CD4-positive, CD25-positive, alpha-beta regulatory T cell (primary cell): ENCODE data around the gene SDCCAG8. TPM values are rescaled to one million over a fixed set of nuclear protein-coding genes. Genes with fewer than 3 reads are reported as not detected.

Experiments
- ATAC-seq, 2 donors: fragments of 150-1000 bp; cut with Tn5 transposase; one replicate each; pipeline ENCODE4 v1.10.0; 2021; ENCODE audit warnings: low read depth in 2 of 2, moderate number of reproducible peaks in 2 of 2, moderate library complexity in 1 of 2
- DNase-seq, 3 donors: peaks; one replicate each; pipeline versions ENCODE4 v3.0.0 to v3.0.0-alpha.2; 2012 to 2022; ENCODE audit warnings: mixed read lengths in 1 of 3
- H3K27ac ChIP-seq: one replicate; pipeline ENCODE4 v1.7.0; 2013; ENCODE audit warnings: mild to moderate bottlenecking, low read length; ENCODE audit not compliant: insufficient read depth, poor library complexity, severe bottlenecking
- H3K27me3 ChIP-seq: one replicate; pipeline ENCODE4 v1.7.0; 2013; ENCODE audit warnings: low read length; ENCODE audit not compliant: control insufficient read depth, insufficient read depth
- H3K36me3 ChIP-seq: one replicate; pipeline ENCODE4 v1.7.0; 2013; ENCODE audit warnings: mild to moderate bottlenecking, low read length, moderate library complexity; ENCODE audit not compliant: control insufficient read depth, insufficient read depth
- H3K4me1 ChIP-seq: 2 replicates; pipeline ENCODE4 v1.7.0; 2013; ENCODE audit warnings: mild to moderate bottlenecking, low read length; ENCODE audit not compliant: insufficient read depth, control insufficient read depth, poor library complexity, severe bottlenecking
- H3K4me3 ChIP-seq: one replicate; pipeline ENCODE4 v1.7.0; 2013; ENCODE audit warnings: low read depth, mild to moderate bottlenecking, low read length, moderate library complexity
- H3K9me3 ChIP-seq, 2 experiments: 1 replicate in 1 of 2; 2 replicates in 1 of 2; pipeline ENCODE4 v1.7.0; 2013; ENCODE audit warnings: low read length in 2 of 2, mild to moderate bottlenecking in 1 of 2, moderate library complexity in 1 of 2; ENCODE audit not compliant: control insufficient read depth in 2 of 2
- H3K27ac Mint-ChIP-seq, 3 donors: one replicate each; pipeline ENCODE4 v1.8.0; 2020 to 2022; ENCODE audit warnings: mild to moderate bottlenecking in 3 of 3, mixed read lengths in 3 of 3, moderate library complexity in 2 of 3
- H3K27me3 Mint-ChIP-seq: one replicate; pipeline ENCODE4 v1.8.0; 2022; ENCODE audit warnings: mild to moderate bottlenecking, mixed read lengths
- H3K36me3 Mint-ChIP-seq: one replicate; pipeline ENCODE4 v1.8.0; 2020; ENCODE audit warnings: mixed read lengths
- H3K4me1 Mint-ChIP-seq, 4 donors: one replicate each; pipeline ENCODE4 v1.8.0; 2020 to 2022; ENCODE audit warnings: mixed read lengths in 4 of 4, mild to moderate bottlenecking in 1 of 4
- H3K4me3 Mint-ChIP-seq, 4 donors: one replicate each; pipeline ENCODE4 v1.8.0; 2020 to 2022; ENCODE audit warnings: mild to moderate bottlenecking in 4 of 4, mixed read lengths in 4 of 4, moderate library complexity in 3 of 4
- H3K9me3 Mint-ChIP-seq, 7 donors: one replicate each; pipeline ENCODE4 v1.8.0; 2020 to 2022; ENCODE audit warnings: mixed read lengths in 7 of 7, mild to moderate bottlenecking in 3 of 7, moderate library complexity in 2 of 7
- polyA plus RNA-seq, 4 donors: library from polyadenylated mRNA; unstranded; fragments of 300-500 nt; fragmentation: Illumina TruSeq; gene quantifications; one replicate each; pipeline ENCODE4 v1.2.3, GENCODE V29; 2021
- total RNA-seq: library from RNA; stranded (reverse); gene quantifications from one replicate; pipeline ENCODE4 v1.2.3, GENCODE V29; 2022

Gene SDCCAG8
- total and polyA plus RNA-seq, 5 donors from 2014 or later: 19.4 to 28.5 (median 22.7) TPM

- H3K36me3 Mint-ChIP-seq: peaks cover 30% of the 10 kb centered on the region
- Histone ChIP-seq H3K9me3 (no peaks in the 10 kb centered on the region), H3K27ac (no peak overlapping the region), H3K36me3 (peaks cover 4% of the 10 kb centered on the region), H3K4me1 (no peaks in the 10 kb centered on the region), H3K4me3 (no peak overlapping the region), H3K27me3 (no peaks in the 10 kb centered on the region)
- ATAC-seq: no peak
- no peak overlapping the region for H3K27ac Mint-ChIP-seq
- H3K9me3 Mint-ChIP-seq: no peaks in the 10 kb centered on the region
- H3K4me3 Mint-ChIP-seq: no peak overlapping the region
- peaks cover 3 to 14% (median 5%) of the 10 kb centered on the region in 4 donors for H3K4me1 Mint-ChIP-seq
- no peaks in the 10 kb centered on the region for H3K27me3 Mint-ChIP-seq
- DNase-seq: no peak
Measured at GRCh38 chr1:243348331-243348730, 92.5 kb downstream of the SDCCAG8 start.

GRCh38 chr1:243349128-243349527, 93.3 kb downstream of the SDCCAG8 start:
- Mint-ChIP-seq H3K9me3 (no peaks in the 10 kb centered on the region), H3K27ac (no peak overlapping the region), H3K4me3 (no peak overlapping the region), H3K27me3 (no peaks in the 10 kb centered on the region), H3K36me3 (peaks cover 27% of the 10 kb centered on the region), H3K4me1 (peaks cover 2 to 18% (median 7%) of the 10 kb centered on the region in 4 donors)
- Histone ChIP-seq H3K27me3 (no peaks in the 10 kb centered on the region), H3K27ac (no peak overlapping the region), H3K36me3 (peaks cover 4% of the 10 kb centered on the region), H3K4me1 (no peaks in the 10 kb centered on the region), H3K4me3 (no peak overlapping the region), H3K9me3 (no peaks in the 10 kb centered on the region)
- DNase-seq: no peak
- ATAC-seq: no peak

- no peak overlapping the region for H3K4me3 Mint-ChIP-seq
- H3K36me3 ChIP-seq: peaks cover 4% of the 10 kb centered on the region
- no peak overlapping the region for H3K4me3 ChIP-seq
- no peaks in the 10 kb centered on the region for H3K27me3 ChIP-seq
- ATAC-seq (no peak), DNase-seq (no peak)
- no peaks in the 10 kb centered on the region for H3K9me3 Mint-ChIP-seq
- H3K27ac Mint-ChIP-seq: no peak overlapping the region
- peaks cover 7 to 26% (median 14%) of the 10 kb centered on the region in 4 donors for H3K4me1 Mint-ChIP-seq
- H3K4me1 ChIP-seq: no peaks in the 10 kb centered on the region
- H3K36me3 Mint-ChIP-seq: peaks cover 28% of the 10 kb centered on the region
- no peak overlapping the region for H3K27ac ChIP-seq
- H3K27me3 Mint-ChIP-seq: no peaks in the 10 kb centered on the region
- no peaks in the 10 kb centered on the region for H3K9me3 ChIP-seq
Measured at GRCh38 chr1:243351337-243351736, 95.5 kb downstream of the SDCCAG8 start.

- H3K9me3 ChIP-seq: no peaks in the 10 kb centered on the region
- peak overlapping the region in 1 of 3 donors; percentile 42 for H3K27ac Mint-ChIP-seq
- H3K36me3 Mint-ChIP-seq: peaks cover 28% of the 10 kb centered on the region
- peaks cover 4% of the 10 kb centered on the region for H3K36me3 ChIP-seq
- H3K4me3 Mint-ChIP-seq: peak overlapping the region in 3 of 4 donors; percentile 11 to 56 (median 17)
- no peaks in the 10 kb centered on the region for H3K27me3 ChIP-seq
- H3K27ac ChIP-seq: no peak overlapping the region
- peaks cover 7 to 22% (median 14%) of the 10 kb centered on the region in 4 donors for H3K4me1 Mint-ChIP-seq
- DNase-seq (peak in 1 of 3 donors; percentile 26), ATAC-seq (no peak)
- peaks cover 0 to 2% (median 0%) of the 10 kb centered on the region in 7 donors for H3K9me3 Mint-ChIP-seq
- no peaks in the 10 kb centered on the region for H3K4me1 ChIP-seq
- H3K27me3 Mint-ChIP-seq: no peaks in the 10 kb centered on the region
- H3K4me3 ChIP-seq: peak overlapping the region; percentile 67
Measured at GRCh38 chr1:243354511-243355153, 98.8 kb downstream of the SDCCAG8 start.

- no peaks in the 10 kb centered on the region for H3K9me3 ChIP-seq
Measured at GRCh38 chr1:243363832-243364231, 108.0 kb downstream of the SDCCAG8 start.

GRCh38 chr1:243364330-243364729, 108.5 kb downstream of the SDCCAG8 start:
- Mint-ChIP-seq H3K4me3 (no peak overlapping the region), H3K27ac (no peak overlapping the region), H3K9me3 (peaks cover 0 to 1% (median 0%) of the 10 kb centered on the region in 7 donors), H3K36me3 (peaks cover 23% of the 10 kb centered on the region), H3K27me3 (no peaks in the 10 kb centered on the region), H3K4me1 (no peaks in the 10 kb centered on the region)
- H3K36me3 ChIP-seq: peaks cover 3% of the 10 kb centered on the region
- ATAC-seq (no peak), DNase-seq (no peak)
- no peaks in the 10 kb centered on the region for H3K27me3 ChIP-seq
- no peak overlapping the region for H3K27ac ChIP-seq
- H3K4me3 ChIP-seq: no peak overlapping the region
- H3K4me1 ChIP-seq: no peaks in the 10 kb centered on the region
- H3K9me3 ChIP-seq: no peaks in the 10 kb centered on the region

More at GRCh38 chr1:243363832-243364231, 108.0 kb downstream of the SDCCAG8 start:
- Mint-ChIP-seq H3K36me3 (peaks cover 18% of the 10 kb centered on the region), H3K4me3 (peak overlapping the region in 1 of 4 donors; percentile 58), H3K9me3 (peaks cover 0 to 1% (median 0%) of the 10 kb centered on the region in 7 donors), H3K27ac (no peak overlapping the region), H3K27me3 (no peaks in the 10 kb centered on the region), H3K4me1 (no peaks in the 10 kb centered on the region)
- DNase-seq (no peak), ATAC-seq (no peak)
- Histone ChIP-seq H3K36me3 (peaks cover 3% of the 10 kb centered on the region), H3K4me1 (no peaks in the 10 kb centered on the region), H3K4me3 (no peak overlapping the region), H3K27me3 (no peaks in the 10 kb centered on the region), H3K27ac (no peak overlapping the region)

GRCh38 chr1:243364866-243365265, 109.0 kb downstream of the SDCCAG8 start:
- peak overlapping the region in 1 of 3 donors; percentile 7 for H3K27ac Mint-ChIP-seq
- DNase-seq (no peak), ATAC-seq (no peak)
- peaks cover 3% of the 10 kb centered on the region for H3K36me3 ChIP-seq
- no peak overlapping the region for H3K4me3 Mint-ChIP-seq
- H3K27me3 ChIP-seq: no peaks in the 10 kb centered on the region
- no peaks in the 10 kb centered on the region for H3K9me3 ChIP-seq
- H3K4me3 ChIP-seq: no peak overlapping the region
- H3K27me3 Mint-ChIP-seq: no peaks in the 10 kb centered on the region
- peaks cover 26% of the 10 kb centered on the region for H3K36me3 Mint-ChIP-seq
- peaks cover 0 to 1% (median 0%) of the 10 kb centered on the region in 7 donors for H3K9me3 Mint-ChIP-seq
- no peaks in the 10 kb centered on the region for H3K4me1 ChIP-seq
- no peaks in the 10 kb centered on the region for H3K4me1 Mint-ChIP-seq
- H3K27ac ChIP-seq: no peak overlapping the region

GRCh38 chr1:243367314-243367713, 111.5 kb downstream of the SDCCAG8 start:
- no peaks in the 10 kb centered on the region for H3K4me1 ChIP-seq
- no peaks in the 10 kb centered on the region for H3K4me1 Mint-ChIP-seq
- H3K27ac ChIP-seq: no peak overlapping the region
- no peaks in the 10 kb centered on the region for H3K36me3 ChIP-seq
- ATAC-seq (no peak), DNase-seq (no peak)
- peaks cover 30% of the 10 kb centered on the region for H3K36me3 Mint-ChIP-seq
- H3K9me3 ChIP-seq: no peaks in the 10 kb centered on the region
- no peak overlapping the region for H3K4me3 Mint-ChIP-seq
- no peak overlapping the region for H3K27ac Mint-ChIP-seq
- peaks cover 0 to 2% (median 0%) of the 10 kb centered on the region in 7 donors for H3K9me3 Mint-ChIP-seq
- no peaks in the 10 kb centered on the region for H3K27me3 Mint-ChIP-seq
- no peaks in the 10 kb centered on the region for H3K27me3 ChIP-seq
- H3K4me3 ChIP-seq: no peak overlapping the region
